CD4-positive, CD25-positive, alpha-beta regulatory T cell (primary cell): Measurements from ENCODE around the gene ADAD2. TPM values are rescaled to one million over a fixed set of nuclear protein-coding genes. Genes with fewer than 3 reads are reported as not detected.

Experiments
- ATAC-seq, 2 donors: fragments of 150-1000 bp; cut with Tn5 transposase; one replicate each; pipeline ENCODE4 v1.10.0; 2021; ENCODE audit warnings: low read depth in 2 of 2, moderate number of reproducible peaks in 2 of 2, moderate library complexity in 1 of 2
- DNase-seq, 3 donors: peaks; one replicate each; pipeline versions ENCODE4 v3.0.0 to v3.0.0-alpha.2; 2012 to 2022; ENCODE audit warnings: mixed read lengths in 1 of 3
- H3K27ac ChIP-seq: one replicate; pipeline ENCODE4 v1.7.0; 2013; ENCODE audit warnings: mild to moderate bottlenecking, low read length; ENCODE audit not compliant: insufficient read depth, poor library complexity, severe bottlenecking
- H3K27me3 ChIP-seq: one replicate; pipeline ENCODE4 v1.7.0; 2013; ENCODE audit warnings: low read length; ENCODE audit not compliant: control insufficient read depth, insufficient read depth
- H3K36me3 ChIP-seq: one replicate; pipeline ENCODE4 v1.7.0; 2013; ENCODE audit warnings: mild to moderate bottlenecking, low read length, moderate library complexity; ENCODE audit not compliant: control insufficient read depth, insufficient read depth
- H3K4me1 ChIP-seq: 2 replicates; pipeline ENCODE4 v1.7.0; 2013; ENCODE audit warnings: mild to moderate bottlenecking, low read length; ENCODE audit not compliant: insufficient read depth, control insufficient read depth, poor library complexity, severe bottlenecking
- H3K4me3 ChIP-seq: one replicate; pipeline ENCODE4 v1.7.0; 2013; ENCODE audit warnings: low read depth, mild to moderate bottlenecking, low read length, moderate library complexity
- H3K9me3 ChIP-seq, 2 experiments: 1 replicate in 1 of 2; 2 replicates in 1 of 2; pipeline ENCODE4 v1.7.0; 2013; ENCODE audit warnings: low read length in 2 of 2, mild to moderate bottlenecking in 1 of 2, moderate library complexity in 1 of 2; ENCODE audit not compliant: control insufficient read depth in 2 of 2
- H3K27ac Mint-ChIP-seq, 3 donors: one replicate each; pipeline ENCODE4 v1.8.0; 2020 to 2022; ENCODE audit warnings: mild to moderate bottlenecking in 3 of 3, mixed read lengths in 3 of 3, moderate library complexity in 2 of 3
- H3K27me3 Mint-ChIP-seq: one replicate; pipeline ENCODE4 v1.8.0; 2022; ENCODE audit warnings: mild to moderate bottlenecking, mixed read lengths
- H3K36me3 Mint-ChIP-seq: one replicate; pipeline ENCODE4 v1.8.0; 2020; ENCODE audit warnings: mixed read lengths
- H3K4me1 Mint-ChIP-seq, 4 donors: one replicate each; pipeline ENCODE4 v1.8.0; 2020 to 2022; ENCODE audit warnings: mixed read lengths in 4 of 4, mild to moderate bottlenecking in 1 of 4
- H3K4me3 Mint-ChIP-seq, 4 donors: one replicate each; pipeline ENCODE4 v1.8.0; 2020 to 2022; ENCODE audit warnings: mild to moderate bottlenecking in 4 of 4, mixed read lengths in 4 of 4, moderate library complexity in 3 of 4
- H3K9me3 Mint-ChIP-seq, 7 donors: one replicate each; pipeline ENCODE4 v1.8.0; 2020 to 2022; ENCODE audit warnings: mixed read lengths in 7 of 7, mild to moderate bottlenecking in 3 of 7, moderate library complexity in 2 of 7
- polyA plus RNA-seq, 4 donors: library from polyadenylated mRNA; unstranded; fragments of 300-500 nt; fragmentation: Illumina TruSeq; gene quantifications; one replicate each; pipeline ENCODE4 v1.2.3, GENCODE V29; 2021
- total RNA-seq: library from RNA; stranded (reverse); gene quantifications from one replicate; pipeline ENCODE4 v1.2.3, GENCODE V29; 2022

Gene ADAD2
- total and polyA plus RNA-seq, 5 donors from 2014 or later = 0.07 to 0.40 (median 0.25) TPM; not detected in 2

GRCh38 chr16:84241778-84242177 is 50.8 kb downstream of the ADAD2 start:
- Histone ChIP-seq H3K4me3 (no peak overlapping the region), H3K4me1 (no peaks in the 10 kb centered on the region), H3K27me3 (peaks cover 2% of the 10 kb centered on the region), H3K27ac (no peak overlapping the region), H3K36me3 (no peaks in the 10 kb centered on the region), H3K9me3 (no peaks in the 10 kb centered on the region)
- ATAC-seq (no peak), DNase-seq (no peak)
- Mint-ChIP-seq H3K4me1 (no peaks in the 10 kb centered on the region), H3K4me3 (no peak overlapping the region), H3K27me3 (peaks cover 18% of the 10 kb centered on the region), H3K27ac (peak overlapping the region in 1 of 3 donors; percentile 14), H3K9me3 (peaks cover 0 to 5% (median 0%) of the 10 kb centered on the region in 7 donors), H3K36me3 (no peaks in the 10 kb centered on the region)

DNA sequence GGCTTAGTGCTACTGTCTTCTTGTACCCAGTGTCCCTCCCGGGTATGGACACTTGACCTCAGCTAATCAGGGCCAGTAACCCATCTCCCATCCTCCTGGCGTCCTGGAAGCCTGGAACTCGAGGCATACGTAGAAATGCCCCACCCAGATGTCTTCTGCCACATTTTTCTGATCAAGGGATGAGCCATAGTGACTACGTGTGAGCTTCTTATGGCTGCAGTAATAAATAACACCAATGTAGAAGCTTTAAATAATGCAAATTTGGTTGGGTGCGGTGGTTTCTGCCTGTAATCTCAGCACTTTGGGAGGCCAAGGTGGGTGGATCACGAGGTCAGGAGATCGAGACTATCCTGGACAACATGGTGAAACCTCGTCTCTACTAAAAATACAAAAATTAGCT is 51.9 kb downstream of the ADAD2 start:
- Histone ChIP-seq H3K4me3 (no peak overlapping the region), H3K27ac (no peak overlapping the region), H3K36me3 (no peaks in the 10 kb centered on the region), H3K9me3 (no peaks in the 10 kb centered on the region), H3K4me1 (no peaks in the 10 kb centered on the region), H3K27me3 (peaks cover 2% of the 10 kb centered on the region)
- no peak for ATAC-seq
- H3K9me3 Mint-ChIP-seq = peaks cover 0 to 3% (median 0%) of the 10 kb centered on the region in 7 donors
- no peak overlapping the region for H3K4me3 Mint-ChIP-seq
- peaks cover 14% of the 10 kb centered on the region for H3K27me3 Mint-ChIP-seq
- no peak for DNase-seq
- H3K27ac Mint-ChIP-seq = peak overlapping the region in 1 of 3 donors; percentile 69
- no peaks in the 10 kb centered on the region for H3K36me3 Mint-ChIP-seq
- no peaks in the 10 kb centered on the region for H3K4me1 Mint-ChIP-seq

DNA sequence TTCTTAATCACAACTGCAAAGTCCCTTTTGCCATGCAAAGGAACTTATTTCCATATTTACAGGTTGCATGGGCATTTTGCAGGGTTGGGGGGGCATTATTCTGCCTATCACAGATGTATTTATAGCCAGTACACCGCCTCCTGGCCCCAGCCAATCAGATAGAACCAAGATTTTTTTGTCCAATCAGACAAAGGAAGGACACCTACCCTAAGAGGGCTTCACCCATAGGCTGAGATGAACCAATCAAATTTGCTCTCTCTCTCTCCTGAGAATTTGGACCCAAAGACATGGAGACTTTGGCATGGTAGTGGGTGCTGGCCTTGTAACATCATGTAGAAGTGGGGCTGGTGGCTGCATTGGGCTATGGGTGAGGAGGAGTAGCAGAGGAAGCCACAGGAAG is 52.8 kb downstream of the ADAD2 start:
- H3K27ac ChIP-seq = no peak overlapping the region
- H3K4me1 ChIP-seq = no peaks in the 10 kb centered on the region
- Mint-ChIP-seq H3K36me3 (no peaks in the 10 kb centered on the region), H3K9me3 (peaks cover 0 to 3% (median 0%) of the 10 kb centered on the region in 7 donors), H3K27me3 (peaks cover 13% of the 10 kb centered on the region), H3K27ac (no peak overlapping the region), H3K4me1 (no peaks in the 10 kb centered on the region), H3K4me3 (no peak overlapping the region)
- no peaks in the 10 kb centered on the region for H3K36me3 ChIP-seq
- peaks cover 2% of the 10 kb centered on the region for H3K27me3 ChIP-seq
- no peak overlapping the region for H3K4me3 ChIP-seq
- ATAC-seq (no peak), DNase-seq (no peak)
- no peaks in the 10 kb centered on the region for H3K9me3 ChIP-seq

DNA sequence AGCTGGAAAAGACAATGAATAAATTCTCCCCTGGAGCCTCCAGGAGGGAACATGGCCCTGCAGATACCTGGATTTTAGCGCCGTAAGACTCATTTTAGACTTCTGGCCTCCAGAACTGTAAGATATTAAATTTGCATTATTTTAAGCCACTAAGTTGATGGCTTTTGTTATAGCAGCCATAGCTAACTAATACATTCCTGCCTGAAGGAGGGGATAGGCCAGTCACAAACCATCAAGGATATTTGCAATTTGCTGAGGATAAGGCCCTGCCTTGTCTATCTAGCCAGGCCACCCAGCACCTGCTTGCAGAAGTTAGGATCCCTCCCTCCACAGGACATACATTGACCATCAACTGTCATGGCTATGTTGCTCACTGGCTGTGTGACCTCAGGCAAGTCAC is 53.8 kb downstream of the ADAD2 start:
- Mint-ChIP-seq H3K9me3 (peaks cover 0 to 3% (median 0%) of the 10 kb centered on the region in 7 donors), H3K27ac (no peak overlapping the region), H3K36me3 (no peaks in the 10 kb centered on the region), H3K4me3 (no peak overlapping the region), H3K4me1 (no peaks in the 10 kb centered on the region), H3K27me3 (peaks cover 17% of the 10 kb centered on the region)
- ATAC-seq (no peak), DNase-seq (no peak)
- no peaks in the 10 kb centered on the region for H3K36me3 ChIP-seq
- no peaks in the 10 kb centered on the region for H3K4me1 ChIP-seq
- no peaks in the 10 kb centered on the region for H3K9me3 ChIP-seq
- H3K27me3 ChIP-seq = peaks cover 2% of the 10 kb centered on the region
- no peak overlapping the region for H3K4me3 ChIP-seq
- H3K27ac ChIP-seq = no peak overlapping the region

- H3K27me3 Mint-ChIP-seq = peaks cover 11% of the 10 kb centered on the region
- no peaks in the 10 kb centered on the region for H3K4me1 ChIP-seq
- peaks cover 2% of the 10 kb centered on the region for H3K27me3 ChIP-seq
- ATAC-seq = no peak
- H3K27ac ChIP-seq = no peak overlapping the region
- H3K9me3 ChIP-seq = no peaks in the 10 kb centered on the region
- H3K36me3 ChIP-seq = no peaks in the 10 kb centered on the region
- no peak for DNase-seq
- H3K27ac Mint-ChIP-seq = no peak overlapping the region
- H3K4me1 Mint-ChIP-seq = no peaks in the 10 kb centered on the region
- no peak overlapping the region for H3K4me3 ChIP-seq
- no peak overlapping the region for H3K4me3 Mint-ChIP-seq
- H3K36me3 Mint-ChIP-seq = no peaks in the 10 kb centered on the region
- peaks cover 0 to 3% (median 0%) of the 10 kb centered on the region in 7 donors for H3K9me3 Mint-ChIP-seq
Observed at GRCh38 chr16:84245956-84246678, 55.2 kb downstream of the ADAD2 start.

GRCh38 chr16:84246679-84247077 is 55.7 kb downstream of the ADAD2 start:
- Mint-ChIP-seq H3K9me3 (peaks cover 0 to 3% (median 0%) of the 10 kb centered on the region in 7 donors), H3K4me1 (no peaks in the 10 kb centered on the region), H3K36me3 (no peaks in the 10 kb centered on the region), H3K27ac (no peak overlapping the region), H3K4me3 (no peak overlapping the region), H3K27me3 (peaks cover 6% of the 10 kb centered on the region)
- Histone ChIP-seq H3K4me1 (no peaks in the 10 kb centered on the region), H3K36me3 (no peaks in the 10 kb centered on the region), H3K27me3 (peaks cover 2% of the 10 kb centered on the region), H3K27ac (no peak overlapping the region), H3K4me3 (no peak overlapping the region), H3K9me3 (no peaks in the 10 kb centered on the region)
- DNase-seq = no peak
- ATAC-seq = no peak

Other genes with a start within 250 kb of the ADAD2 start
- 0.72 TPM for gene OSGIN1, start 237.9 kb upstream of the ADAD2 start, total RNA-seq
- gene OSGIN1, start 237.9 kb upstream of the ADAD2 start, polyA plus RNA-seq = under 1 TPM in 1 of 4 donors, not detected in 3; 0.29 TPM
- gene NECAB2, start 222.9 kb upstream of the ADAD2 start, total RNA-seq = not detected
- gene NECAB2, start 222.9 kb upstream of the ADAD2 start, polyA plus RNA-seq = not detected
- gene SLC38A8, start 148.4 kb upstream of the ADAD2 start, total RNA-seq = not detected
- not detected for gene SLC38A8, start 148.4 kb upstream of the ADAD2 start, polyA plus RNA-seq
- 118 TPM for gene MBTPS1, start 74.2 kb upstream of the ADAD2 start, total RNA-seq
- 10 to 100 TPM; 40.6 to 62.5 (median 47.8) TPM for gene MBTPS1, start 74.2 kb upstream of the ADAD2 start, polyA plus RNA-seq
- 17.3 TPM for gene HSDL1, start 46.0 kb upstream of the ADAD2 start, total RNA-seq
- gene HSDL1, start 46.0 kb upstream of the ADAD2 start, polyA plus RNA-seq = 10 to 100 TPM in 1 of 4 donors, 1 to 10 TPM in 3; 6.8 to 10.6 (median 9.6) TPM
- gene DNAAF1, start 45.8 kb upstream of the ADAD2 start, total RNA-seq = 0.27 TPM
- under 1 TPM in 3 of 4 donors, not detected in 1; 0.03 to 0.81 (median 0.33) TPM for gene DNAAF1, start 45.8 kb upstream of the ADAD2 start, polyA plus RNA-seq
- 90.6 TPM for gene TAF1C, start 4.1 kb upstream of the ADAD2 start, total RNA-seq
- gene TAF1C, start 4.1 kb upstream of the ADAD2 start, polyA plus RNA-seq = 1 to 10 TPM; 6.3 to 8.6 (median 7.2) TPM
- not detected for gene KCNG4, start 48.9 kb downstream of the ADAD2 start, total RNA-seq
- gene KCNG4, start 48.9 kb downstream of the ADAD2 start, polyA plus RNA-seq = not detected
- not detected for gene WFDC1, start 103.7 kb downstream of the ADAD2 start, total RNA-seq
- gene WFDC1, start 103.7 kb downstream of the ADAD2 start, polyA plus RNA-seq = not detected
- gene ATP2C2, start 177.4 kb downstream of the ADAD2 start, total RNA-seq = not detected
- under 1 TPM in 1 of 4 donors, not detected in 3; 0.10 TPM for gene ATP2C2, start 177.4 kb downstream of the ADAD2 start, polyA plus RNA-seq